ENCODE data around the gene SPNS1.
"Not testable (repeated sequence)": the region's sequence is repeated elsewhere in the genome, so short reads cannot be mapped to it uniquely, and the experiment has no call there.

SPNS1 gene

GRCh38 chr16:28977703-28978662 is 3.4 kb downstream of the SPNS1 start:
- Histone ChIP-seq H3K4me3 (ENCODE audit: low read length) (no peak overlapping the region), H3K36me3 (replicated peaks; ENCODE audit: low read depth, low read length) (peaks cover 11% of the 10 kb centered on the region), H3K9me3 (ENCODE audit: insufficient read depth, low read length) (no peaks in the 10 kb centered on the region), H3K79me2 (ENCODE audit: low read length) (peaks cover 9% of the 10 kb centered on the region; the same call in 1 of the 2 replicates), H4K20me1 (ENCODE audit: insufficient read depth, low read length) (no peaks in the 10 kb centered on the region), H3K4me2 (ENCODE audit: low read length) (no peak overlapping the region), H3K27me3 (ENCODE audit: low read depth, low read length) (no peaks in the 10 kb centered on the region), H3K9ac (ENCODE audit: low read length) (no peak overlapping the region), H3K4me1 (ENCODE audit: low read length) (peaks cover 9% of the 10 kb centered on the region), H2AFZ (ENCODE audit: low read depth, low read length) (no peak overlapping the region), H3K27ac (ENCODE audit: low read length) (no peak overlapping the region)
- no peak for TF ChIP-seq EZH2phosphoT487 (IDR thresholded peaks at IDR 0.05; ENCODE audit: low read depth)
- TF ChIP-seq CTCF (IDR thresholded peaks at IDR 0.05; ENCODE audit: low read depth, low read length), result peak; percentile 62

DNA sequence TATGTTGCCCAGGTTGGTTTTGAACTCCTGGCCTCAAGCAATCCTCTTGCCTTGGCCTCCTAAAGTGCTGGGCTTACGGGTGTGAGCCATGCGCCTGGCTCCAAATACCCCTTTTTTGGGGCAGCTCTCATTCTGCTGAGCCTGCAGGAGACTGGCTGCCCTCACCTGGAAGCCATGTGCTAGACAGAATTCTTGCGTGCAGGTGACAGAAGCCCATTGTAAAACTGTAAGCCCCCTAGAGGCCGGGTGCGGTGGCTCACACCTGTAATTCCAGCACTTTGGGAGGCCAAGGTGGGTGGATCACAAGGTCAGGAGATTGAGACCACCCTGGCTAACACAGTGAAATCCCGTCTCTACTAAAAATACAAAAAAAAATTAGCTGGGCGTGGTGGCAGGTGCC is 5.8 kb downstream of the SPNS1 start:
- not testable (repeated sequence) for H3K27ac ChIP-seq (ENCODE audit: low read length); H3K4me1 ChIP-seq (ENCODE audit: low read length); H3K4me2 ChIP-seq (ENCODE audit: low read length); H2AFZ ChIP-seq (ENCODE audit: low read depth, low read length); H3K9me3 ChIP-seq (ENCODE audit: insufficient read depth, low read length); H3K9ac ChIP-seq (ENCODE audit: low read length); H3K27me3 ChIP-seq (ENCODE audit: low read depth, low read length); H4K20me1 ChIP-seq (ENCODE audit: insufficient read depth, low read length); H3K79me2 ChIP-seq (ENCODE audit: low read length); H3K4me3 ChIP-seq (ENCODE audit: low read length)
- H3K36me3 ChIP-seq (replicated peaks; ENCODE audit: low read depth, low read length), result peaks cover 11% of the 10 kb centered on the region

- Histone ChIP-seq H3K27ac (ENCODE audit: low read length) (no peak overlapping the region), H3K9me3 (ENCODE audit: insufficient read depth, low read length) (no peaks in the 10 kb centered on the region), H3K79me2 (ENCODE audit: low read length) (no peaks in the 10 kb centered on the region), H3K4me2 (ENCODE audit: low read length) (no peak overlapping the region), H2AFZ (ENCODE audit: low read depth, low read length) (no peak overlapping the region), H3K27me3 (ENCODE audit: low read depth, low read length) (no peaks in the 10 kb centered on the region), H4K20me1 (ENCODE audit: insufficient read depth, low read length) (no peaks in the 10 kb centered on the region), H3K4me3 (ENCODE audit: low read length) (no peak overlapping the region), H3K4me1 (ENCODE audit: low read length) (no peaks in the 10 kb centered on the region), H3K9ac (ENCODE audit: low read length) (no peak overlapping the region), H3K36me3 (replicated peaks; ENCODE audit: low read depth, low read length) (peaks cover 11% of the 10 kb centered on the region)
- TF ChIP-seq EZH2phosphoT487 (IDR thresholded peaks at IDR 0.05; ENCODE audit: low read depth) (no peak), CTCF (IDR thresholded peaks at IDR 0.05; ENCODE audit: low read depth, low read length) (no peak)
Observed at GRCh38 chr16:28980929-28981328, 6.4 kb downstream of the SPNS1 start.

GRCh38 chr16:28981517-28981916 is 6.9 kb downstream of the SPNS1 start:
- H3K27me3 ChIP-seq (ENCODE audit: low read depth, low read length), result no peaks in the 10 kb centered on the region
- peaks cover 11% of the 10 kb centered on the region for H3K36me3 ChIP-seq (replicated peaks; ENCODE audit: low read depth, low read length)
- TF ChIP-seq CTCF (IDR thresholded peaks at IDR 0.05; ENCODE audit: low read depth, low read length), result peak; percentile 55
- no peak for TF ChIP-seq EZH2phosphoT487 (IDR thresholded peaks at IDR 0.05; ENCODE audit: low read depth)
- H3K27ac ChIP-seq (ENCODE audit: low read length), result no peak overlapping the region
- H3K4me1 ChIP-seq (ENCODE audit: low read length), result no peaks in the 10 kb centered on the region
- no peaks in the 10 kb centered on the region for H3K9me3 ChIP-seq (ENCODE audit: insufficient read depth, low read length)
- H3K79me2 ChIP-seq (ENCODE audit: low read length), result no peaks in the 10 kb centered on the region
- H3K9ac ChIP-seq (ENCODE audit: low read length), result no peak overlapping the region
- no peak overlapping the region for H3K4me3 ChIP-seq (ENCODE audit: low read length)
- H4K20me1 ChIP-seq (ENCODE audit: insufficient read depth, low read length), result no peaks in the 10 kb centered on the region
- H2AFZ ChIP-seq (ENCODE audit: low read depth, low read length), result no peak overlapping the region
- H3K4me2 ChIP-seq (ENCODE audit: low read length), result no peak overlapping the region
